Inflammatory macrophage treated with lipopolysaccharide for 1 hour (primary cell): ENCODE measurements around the gene LSMEM2.
"Not testable (repeated sequence)": the region's sequence is repeated elsewhere in the genome, so short reads cannot be mapped to it uniquely, and the experiment has no call there.

Source experiments
- DNase-seq, 2 donors: peaks; one replicate each; pipeline ENCODE4 v3.0.0-alpha.2; 2020 to 2022

The LSMEM2 gene

DNA sequence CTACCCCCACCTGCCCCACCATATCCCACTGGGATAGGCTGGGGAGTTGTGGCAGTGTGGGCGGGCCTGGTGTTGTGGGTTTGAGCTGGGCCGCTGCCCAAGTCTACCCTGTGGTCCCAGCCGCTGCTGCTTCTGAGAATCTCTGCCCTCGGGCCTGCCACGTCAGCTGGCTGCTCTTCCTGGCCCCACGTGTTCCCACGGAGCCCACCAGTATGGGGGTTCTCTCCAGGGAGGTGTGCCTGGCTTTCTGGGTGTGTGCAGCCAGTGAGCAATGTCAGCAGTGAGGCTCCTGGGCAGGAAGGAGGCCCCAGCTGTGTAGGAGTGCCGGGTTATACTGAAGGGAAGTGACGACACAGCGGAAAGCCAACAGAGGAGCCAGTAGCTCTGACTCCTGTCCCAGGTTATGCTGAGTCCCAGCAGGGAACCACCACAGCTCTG, 32.4 kb upstream of the LSMEM2 start:
- peak; percentile 86 to 90 for DNase-seq

DNA sequence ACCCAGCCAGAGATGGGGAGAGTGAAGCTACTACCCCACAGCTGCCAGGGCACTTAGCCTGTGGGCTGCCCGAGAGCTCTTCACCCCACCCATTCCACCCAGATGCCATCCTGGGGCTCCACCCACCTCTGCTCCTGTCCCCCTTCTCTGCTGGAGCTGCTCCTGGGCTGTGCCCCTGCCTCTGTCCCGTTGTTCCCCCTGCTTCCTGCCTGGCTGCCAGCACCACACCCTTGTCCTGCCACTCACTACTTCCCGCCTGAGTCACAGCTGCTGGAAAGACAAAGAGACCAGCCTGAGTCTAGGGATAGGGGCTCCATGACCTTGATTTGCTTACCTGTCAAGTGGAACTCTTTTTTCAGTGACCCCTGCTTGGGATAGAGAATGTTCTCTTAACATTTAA, 30.5 kb upstream of the LSMEM2 start:
- DNase-seq: peak in 1 of 2 donors; percentile 18

DNA sequence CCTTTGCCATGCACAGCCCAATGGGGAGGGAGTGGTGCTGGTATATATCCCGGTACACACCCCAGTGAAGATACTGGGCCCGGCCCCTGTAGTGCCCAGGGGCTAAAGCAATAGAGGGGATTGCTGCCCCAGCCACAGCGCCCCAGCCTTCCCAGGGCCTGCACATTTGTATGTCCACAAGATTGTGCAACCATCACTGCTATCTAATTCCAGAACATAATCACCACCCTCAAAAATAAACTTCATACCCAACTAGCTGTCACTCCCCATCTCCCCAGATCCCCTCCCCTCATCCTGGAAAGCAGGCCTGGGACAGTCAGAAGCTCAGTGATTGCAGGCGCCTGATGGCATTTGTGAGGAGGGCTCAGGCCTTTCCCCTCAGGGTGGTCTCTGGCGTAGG, 29.4 kb upstream of the LSMEM2 start:
- DNase-seq: no peak

- no peak for DNase-seq
Observed at GRCh38 chr3:50250514-50250913, 28.4 kb upstream of the LSMEM2 start.

DNA sequence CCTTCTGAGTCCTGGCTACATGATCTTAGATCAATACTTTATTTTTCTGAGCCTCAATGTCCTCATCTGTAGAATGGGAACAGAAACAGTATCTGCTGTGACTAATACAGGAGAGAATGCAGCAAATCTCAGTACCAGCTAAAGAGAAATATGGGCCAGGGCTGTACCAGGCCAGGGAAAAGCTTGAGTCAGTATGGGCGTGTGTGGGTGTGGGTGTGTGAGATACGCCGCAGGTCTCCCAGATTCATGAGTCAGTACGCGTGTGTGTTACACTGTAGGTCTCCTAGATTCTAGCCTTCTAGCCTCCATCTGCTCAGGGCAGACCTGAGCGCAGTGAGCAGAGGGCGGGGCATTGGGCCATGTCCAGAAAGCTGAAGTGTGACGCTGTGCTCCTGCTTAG, 27.7 kb upstream of the LSMEM2 start:
- DNase-seq: peak; percentile 39 to 65

GRCh38 chr3:50254577-50255250, 24.2 kb upstream of the LSMEM2 start:
- peak; percentile 86 to 88 for DNase-seq

DNA sequence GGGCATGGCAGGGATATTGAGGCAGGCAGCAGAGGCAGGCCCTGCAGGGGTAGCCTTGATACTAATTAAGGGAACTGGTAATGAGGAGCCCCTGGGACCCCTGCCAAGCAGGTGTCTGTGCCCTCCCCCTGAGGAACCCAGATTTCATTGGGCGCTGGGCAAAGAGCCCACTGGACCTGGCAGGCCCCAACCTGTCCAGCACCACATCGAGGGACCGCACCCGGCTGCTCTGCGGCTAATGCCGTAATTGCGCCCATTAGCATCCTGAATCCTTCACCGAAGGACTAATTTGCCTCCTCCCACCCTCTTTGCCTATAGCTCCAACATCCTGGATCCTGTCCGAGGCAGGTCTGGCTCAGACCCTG, 23.7 kb upstream of the LSMEM2 start:
- no peak for DNase-seq

DNA sequence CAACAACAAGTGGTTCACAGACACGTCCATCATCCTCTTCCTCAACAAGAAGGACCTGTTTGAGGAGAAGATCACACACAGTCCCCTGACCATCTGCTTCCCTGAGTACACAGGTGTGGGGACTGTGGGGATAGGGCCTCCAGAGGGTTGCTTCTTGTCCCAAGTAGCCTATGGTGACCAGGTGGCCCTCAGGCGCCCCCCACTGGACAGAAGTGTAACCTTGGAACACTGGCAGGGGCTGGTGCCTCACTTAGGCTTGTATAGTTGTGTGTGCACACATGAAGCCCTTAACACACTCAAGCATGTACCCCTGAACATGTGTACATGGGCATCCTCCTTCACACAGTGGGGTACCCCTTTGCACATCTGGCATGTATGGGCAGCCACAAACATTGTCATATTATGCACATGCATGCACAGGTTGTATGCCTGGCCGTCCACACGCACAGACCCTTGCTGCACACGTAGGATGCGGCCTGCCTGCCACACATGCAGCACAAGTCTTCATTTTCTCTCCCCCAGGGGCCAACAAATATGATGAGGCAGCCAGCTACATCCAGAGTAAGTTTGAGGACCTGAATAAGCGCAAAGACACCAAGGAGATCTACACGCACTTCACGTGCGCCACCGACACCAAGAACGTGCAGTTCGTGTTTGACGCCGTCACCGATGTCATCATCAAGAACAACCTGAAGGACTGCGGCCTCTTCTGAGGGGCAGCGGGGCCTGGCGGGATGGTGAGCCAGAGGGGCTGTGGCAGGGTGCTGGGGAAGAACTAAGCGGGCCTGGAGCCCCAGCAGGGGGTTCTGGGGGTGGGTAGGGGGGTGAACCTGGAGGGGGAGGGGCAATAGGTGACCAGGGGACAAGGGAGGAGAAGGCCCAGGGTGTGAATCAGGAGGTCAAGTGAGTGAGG, 21.7 kb upstream of the LSMEM2 start:
- DNase-seq: peak in 1 of 2 donors; percentile 54

- DNase-seq: no peak
Observed at GRCh38 chr3:50258029-50258680, 20.7 kb upstream of the LSMEM2 start.

DNA sequence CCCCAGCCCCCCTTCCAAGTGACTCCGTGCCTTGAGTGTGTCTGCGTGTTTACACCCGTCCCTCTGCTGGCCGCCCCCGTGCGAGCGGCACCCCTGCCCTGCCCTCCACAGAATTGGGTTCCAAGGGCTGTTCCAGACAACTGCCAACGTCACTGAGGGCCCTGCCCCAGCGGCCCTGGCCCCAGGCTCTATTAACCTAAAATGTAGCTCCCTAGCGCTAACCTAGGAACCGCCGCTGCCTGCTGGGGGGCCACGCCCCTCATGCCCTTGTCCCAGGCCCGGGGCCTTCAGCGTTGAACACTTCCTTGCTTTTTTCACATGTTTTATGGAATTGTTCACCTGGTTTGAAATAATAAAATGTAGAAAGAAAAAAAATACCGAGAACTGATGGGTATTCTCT, 19.9 kb upstream of the LSMEM2 start:
- no peak for DNase-seq

DNA sequence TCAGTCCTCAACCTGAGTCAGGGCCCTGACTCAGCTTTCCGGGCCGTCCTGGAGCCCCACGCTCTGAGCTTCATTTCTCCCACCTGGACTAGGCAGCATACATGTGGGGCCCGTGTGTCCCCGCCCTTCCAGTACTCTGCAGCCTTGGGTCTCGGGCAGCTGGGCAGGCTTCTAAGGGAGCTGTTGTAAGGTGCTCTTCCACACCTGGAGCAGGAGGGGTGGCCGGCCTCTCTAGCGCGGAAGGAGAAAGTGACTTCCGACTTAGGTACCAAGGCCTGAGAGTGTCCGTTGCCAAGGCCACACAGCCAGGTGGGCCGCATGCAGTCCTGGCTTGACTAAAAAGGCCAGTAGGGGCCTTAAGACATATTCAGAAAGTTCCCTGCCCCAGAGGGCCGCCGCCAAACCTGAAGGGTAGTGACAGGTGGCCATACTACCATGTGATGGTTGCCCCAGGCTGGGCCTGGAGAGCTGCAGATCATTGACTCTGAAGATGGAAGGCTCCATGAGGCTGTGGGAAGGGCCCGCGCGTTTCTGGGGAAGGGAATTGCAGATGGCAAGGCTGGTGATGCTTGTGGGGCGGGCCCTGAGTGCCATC, 19.4 kb upstream of the LSMEM2 start:
- DNase-seq: no peak

DNA sequence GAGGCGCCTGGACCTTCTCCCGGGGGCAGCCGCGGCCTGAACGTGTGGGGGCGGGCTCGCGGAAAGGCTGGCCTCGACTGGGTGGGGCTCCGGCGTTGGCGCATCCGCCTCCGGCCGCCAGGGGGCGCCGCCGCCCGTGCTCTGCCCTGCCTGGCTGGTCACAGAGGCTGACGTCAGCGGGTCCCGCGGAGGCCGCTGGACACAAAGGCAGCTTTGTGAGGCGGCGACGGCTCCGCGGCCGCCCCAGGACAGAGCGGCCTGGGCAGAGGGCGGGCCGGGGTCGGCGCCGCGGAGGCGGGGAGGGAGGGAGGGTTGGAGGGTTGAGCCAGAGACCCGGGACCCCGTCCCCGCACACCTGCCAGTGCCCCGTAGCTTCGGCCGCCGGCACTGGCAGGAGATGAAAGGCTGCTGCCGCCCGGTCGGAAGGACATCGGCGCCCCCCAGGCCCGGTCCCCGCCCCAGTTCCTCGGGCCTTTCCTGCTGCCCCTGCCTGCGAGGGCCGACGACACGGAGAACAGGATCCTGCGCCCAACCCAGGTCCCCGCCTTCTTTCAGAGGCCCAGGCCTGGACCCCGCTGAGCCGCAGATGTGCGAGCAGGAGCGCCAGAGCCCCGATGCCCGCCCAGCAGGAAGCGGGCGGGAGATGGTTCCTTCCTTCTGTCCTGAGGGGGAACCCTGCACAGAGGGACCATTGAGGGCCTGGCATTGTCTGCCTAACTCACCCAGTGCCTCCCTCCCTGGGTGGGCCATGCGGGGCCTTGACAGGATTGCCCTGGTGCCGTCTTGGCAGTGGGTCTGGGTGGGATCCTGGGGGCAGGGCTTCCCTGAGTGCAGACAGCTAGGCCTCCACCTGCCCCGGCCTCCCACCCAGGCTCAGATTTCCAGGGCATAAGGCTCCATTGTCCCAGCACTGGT, 18.6 kb upstream of the LSMEM2 start:
- DNase-seq: peak; percentile 82 to 94

DNA sequence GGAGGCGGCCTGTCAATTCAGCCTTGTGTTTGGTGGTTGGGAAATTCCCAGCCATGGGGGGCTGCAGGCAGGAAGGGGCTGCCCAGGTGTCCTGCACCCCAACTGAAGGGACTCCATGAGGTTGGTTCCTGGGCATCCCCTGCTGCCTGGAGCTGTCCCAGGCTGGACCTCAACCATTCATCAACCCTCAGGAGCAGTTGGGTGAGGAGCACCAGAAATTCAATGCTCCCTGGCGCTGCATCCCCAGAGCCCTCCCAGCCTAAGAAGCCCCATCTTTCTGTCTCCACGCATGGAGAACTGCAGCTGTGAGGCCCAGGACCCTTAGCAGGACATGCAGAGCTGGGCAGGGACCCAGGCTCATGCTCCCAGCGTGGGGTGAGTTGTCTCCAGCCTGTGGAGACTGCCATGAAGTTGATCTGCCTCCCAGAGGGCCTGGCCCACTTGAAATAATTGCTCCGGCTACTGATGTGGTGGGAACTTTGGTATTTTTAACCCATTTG, 17.9 kb upstream of the LSMEM2 start:
- no peak for DNase-seq

DNA sequence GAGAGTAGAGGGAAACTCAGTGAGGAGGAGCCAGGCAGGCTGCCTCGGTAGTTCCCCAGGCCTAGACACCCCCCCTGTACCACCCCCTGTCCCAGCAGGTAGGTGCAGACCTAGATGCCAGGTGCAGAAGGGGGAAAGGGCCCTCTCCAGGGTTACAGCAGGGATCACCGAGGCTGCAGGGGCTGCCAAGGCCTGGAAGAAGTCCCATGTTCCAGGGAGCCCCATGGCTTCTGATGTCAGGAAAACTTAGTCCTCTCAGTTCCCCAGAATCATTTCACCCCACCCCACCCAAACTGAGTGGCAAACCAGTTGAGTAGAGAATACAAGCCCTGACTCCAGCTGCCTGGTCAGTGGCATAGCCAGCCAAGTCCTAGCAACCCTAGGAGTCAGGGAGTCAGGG, 17.4 kb upstream of the LSMEM2 start:
- no peak for DNase-seq

- DNase-seq: not testable (repeated sequence)
Observed at GRCh38 chr3:50262200-50262599, 16.7 kb upstream of the LSMEM2 start.

DNA sequence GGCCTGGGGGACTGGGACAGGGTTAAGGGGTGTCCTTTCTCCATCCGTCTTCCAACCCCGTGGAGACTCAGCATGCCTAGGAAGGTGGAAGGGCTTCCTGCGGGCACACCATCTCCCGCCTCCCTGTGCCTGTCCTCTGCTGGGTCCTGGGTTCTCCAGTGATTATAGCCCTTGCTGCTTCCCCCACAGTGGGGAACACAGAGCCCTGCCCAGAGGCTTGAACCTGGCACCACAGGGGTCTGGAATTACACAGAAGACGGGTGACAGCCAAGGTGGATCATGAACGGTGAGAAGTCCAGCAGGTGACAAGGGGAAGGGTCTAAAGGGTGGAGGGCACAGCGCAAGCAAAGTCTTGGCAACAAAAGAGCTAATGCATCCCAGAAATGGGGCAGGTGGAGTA, 16.1 kb upstream of the LSMEM2 start:
- no peak for DNase-seq

DNA sequence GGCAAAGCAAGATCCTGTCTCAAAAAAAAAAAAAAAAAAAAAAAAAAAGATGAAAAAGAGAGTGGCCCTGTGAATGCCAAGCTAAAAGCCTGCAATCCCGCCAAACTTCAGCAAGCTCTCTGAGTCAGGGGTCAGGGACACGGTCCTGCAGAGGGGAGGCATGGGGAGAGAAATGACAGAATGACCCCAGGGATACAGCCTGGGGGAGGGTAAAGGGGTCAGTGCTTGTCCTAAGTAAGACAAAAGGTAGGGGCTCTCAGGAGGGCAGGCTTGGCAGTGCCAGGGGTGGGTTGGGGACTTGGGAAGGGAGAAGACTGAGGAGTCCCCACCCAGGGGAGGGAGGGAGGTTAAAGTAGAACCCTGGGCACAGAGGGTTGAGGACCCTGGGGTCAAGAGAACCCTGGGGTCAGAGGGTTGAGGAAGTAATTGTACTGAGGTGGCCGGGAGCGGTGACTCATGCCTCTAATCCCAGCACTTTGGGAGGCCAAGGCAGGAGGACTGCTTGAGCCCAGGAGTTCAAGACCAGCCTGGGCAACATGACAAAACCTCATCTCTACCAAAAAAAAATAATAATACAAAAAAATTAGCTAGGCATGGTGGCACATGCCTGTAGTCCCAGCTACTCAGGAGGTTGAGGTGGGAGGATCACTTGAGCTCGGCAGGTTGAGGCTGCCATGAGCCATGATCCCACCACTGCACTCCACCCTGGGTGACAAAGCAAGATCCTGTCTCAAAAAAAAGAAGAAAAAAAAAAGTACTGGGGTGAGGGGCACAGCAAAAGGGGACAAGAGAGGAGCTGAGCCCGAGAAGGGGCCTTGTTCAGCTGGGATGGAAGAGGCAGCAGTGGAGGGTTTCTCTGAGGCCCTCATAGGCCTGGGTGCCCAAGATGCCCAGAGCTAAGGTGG, 15.2 kb upstream of the LSMEM2 start:
- no peak for DNase-seq

- DNase-seq: no peak
Observed at GRCh38 chr3:50264383-50264963, 14.4 kb upstream of the LSMEM2 start.

DNA sequence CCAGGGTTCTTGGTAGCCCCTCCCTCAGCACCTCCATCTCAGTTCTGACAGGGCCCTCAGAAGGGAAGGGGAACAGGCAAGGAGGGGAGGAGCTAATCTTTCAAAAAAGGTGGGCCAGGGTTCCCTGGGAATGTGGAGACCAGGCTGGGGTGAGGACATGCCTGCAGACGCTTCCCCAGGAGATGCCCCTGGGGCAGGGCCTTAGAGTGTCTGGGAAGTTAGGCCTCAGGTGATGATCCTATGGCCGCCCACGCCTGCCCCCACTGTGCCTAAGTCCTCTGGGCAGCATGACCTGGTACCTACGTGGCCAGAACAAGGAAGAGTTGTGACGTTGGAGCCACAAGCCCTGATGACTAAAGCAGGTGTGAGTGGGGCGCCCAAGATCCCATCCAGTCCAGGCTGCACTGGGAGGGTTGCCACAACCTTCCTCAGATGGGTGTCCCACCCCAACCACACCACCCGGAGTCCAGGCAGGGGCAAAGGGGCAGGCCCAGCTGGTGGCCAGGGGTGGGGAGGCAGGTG, 13.9 kb upstream of the LSMEM2 start:
- DNase-seq: no peak

- no peak for DNase-seq
Observed at GRCh38 chr3:50265571-50265970, 13.3 kb upstream of the LSMEM2 start.
